ENCODE measurements around the gene PTPRR.

PTPRR gene

GRCh38 chr12:70638639-70639360 lies 281.7 kb downstream of the PTPRR start:
- DNase-seq = no peak

GRCh38 chr12:70637303-70638085 lies 283.0 kb downstream of the PTPRR start, which contains the start of gene PTPRB:
PTPRB (minus strand) TSS chr12:70637429; CDS start chr12:70637395, 34 bp downstream.
- peak in 1 of 2 experiments; percentile 25 for DNase-seq

DNA sequence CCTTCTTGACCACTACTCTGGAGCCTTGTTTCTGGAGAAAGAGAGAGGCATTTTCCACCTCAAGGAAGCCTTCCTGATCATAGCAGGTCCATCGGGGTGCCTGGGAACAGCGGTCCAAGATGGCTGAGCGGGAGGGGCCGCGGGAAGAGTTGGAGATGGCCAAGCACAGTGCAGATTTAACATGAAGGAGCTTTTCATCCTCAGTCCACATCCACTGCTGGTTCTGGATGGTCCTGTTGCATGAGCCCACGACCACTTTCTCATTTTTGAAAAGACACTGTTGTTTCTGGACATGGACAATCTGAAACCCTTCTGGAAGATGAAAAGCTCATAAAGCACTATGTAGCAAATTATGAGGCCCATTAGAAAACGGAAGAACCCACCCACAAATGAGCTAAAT lies 284.8 kb downstream of the PTPRR start:
- DNase-seq = no peak

DNA sequence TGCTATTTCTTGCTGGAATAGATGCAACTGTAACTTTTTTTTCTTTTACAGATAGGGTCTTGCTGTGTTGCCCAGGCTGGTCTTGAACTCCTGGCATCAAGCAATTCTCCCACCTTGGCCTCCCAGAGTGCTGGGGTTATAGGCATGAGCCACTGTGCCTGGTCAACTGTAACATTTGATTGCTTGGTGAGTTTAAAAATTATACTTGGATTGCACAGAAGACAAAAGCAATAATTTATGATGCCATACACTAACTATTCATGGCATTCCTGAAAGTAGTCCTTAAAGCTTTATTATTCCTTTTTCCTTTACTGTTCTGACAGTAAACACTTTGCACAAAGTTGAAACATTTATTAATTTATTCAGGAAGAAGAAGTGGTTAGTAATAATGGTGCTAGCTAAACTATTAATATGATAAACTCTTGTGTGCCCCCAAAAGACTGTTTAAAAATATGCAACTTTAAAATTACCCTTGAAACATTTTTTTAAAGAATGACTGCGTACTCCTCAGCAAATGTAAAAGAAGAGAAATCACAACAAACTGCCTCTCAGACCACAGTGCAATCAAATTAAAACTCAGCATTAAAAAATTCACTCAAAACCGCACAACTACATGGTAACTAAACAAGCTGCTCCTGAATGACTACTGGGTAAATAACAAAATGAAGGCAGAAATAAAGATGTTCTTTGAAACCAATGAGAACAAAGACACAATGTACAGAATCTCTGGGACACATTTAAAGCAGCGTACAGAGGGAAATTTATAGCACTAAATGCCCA lies 291.6 kb downstream of the PTPRR start:
- no peak for DNase-seq

- no peak for DNase-seq
Measured at GRCh38 chr12:70627677-70628076, 292.9 kb downstream of the PTPRR start.

GRCh38 chr12:70626180-70626579 lies 294.4 kb downstream of the PTPRR start:
- no peak for DNase-seq

DNA sequence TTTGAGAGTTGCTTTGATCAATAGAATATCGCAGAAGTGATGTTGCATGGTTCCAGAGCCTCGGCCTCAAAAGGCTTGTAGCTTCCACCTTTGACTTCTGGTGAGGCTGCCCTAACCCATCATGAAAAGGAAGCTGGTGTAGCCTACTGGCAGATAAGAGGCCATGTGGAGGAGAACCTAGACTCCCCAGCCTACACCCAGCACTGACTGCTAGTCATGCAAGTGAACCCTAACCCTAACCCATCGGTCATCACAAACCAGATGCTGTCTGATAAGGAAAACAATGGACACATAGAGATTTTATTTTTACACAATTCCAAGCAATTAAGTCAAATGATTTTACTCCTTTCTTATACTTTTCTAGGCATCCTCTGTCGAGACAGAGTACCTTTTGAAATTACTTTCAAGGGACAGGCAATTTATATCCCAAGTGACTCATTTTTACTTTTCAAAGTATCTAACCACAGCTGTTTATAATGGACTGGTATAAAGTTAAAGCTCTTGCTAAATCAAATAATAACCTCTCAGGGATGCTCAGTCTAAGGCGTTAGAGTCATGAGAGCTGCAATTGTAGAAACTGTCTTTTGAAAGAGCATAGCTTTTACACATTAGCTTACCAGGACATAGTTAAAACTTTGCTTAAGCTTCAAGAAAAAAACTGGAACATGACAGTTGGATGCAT lies 300.9 kb downstream of the PTPRR start:
- no peak for DNase-seq

DNA sequence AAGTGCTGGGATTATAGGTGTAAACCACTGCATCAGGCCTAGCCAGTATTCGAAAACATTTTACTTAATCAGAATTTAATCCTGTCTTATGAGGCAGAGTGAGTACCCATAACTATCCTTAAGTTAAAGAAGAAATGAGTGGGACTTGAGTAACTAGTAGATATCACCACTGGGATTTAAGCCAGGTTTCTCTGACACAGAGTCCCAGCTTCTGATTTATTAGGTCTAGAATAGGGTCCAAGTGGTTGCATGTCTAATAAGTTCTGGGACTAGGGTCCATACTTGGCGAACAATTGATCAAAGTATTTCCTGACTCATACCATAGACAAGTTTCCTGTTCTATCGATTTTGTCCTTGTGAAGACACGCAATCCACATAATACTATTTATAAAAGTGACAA lies 302.2 kb downstream of the PTPRR start:
- no peak for DNase-seq

GRCh38 chr12:70617450-70617849 lies 303.1 kb downstream of the PTPRR start:
- DNase-seq = no peak

- DNase-seq = no peak
Measured at GRCh38 chr12:70615174-70615866, 305.2 kb downstream of the PTPRR start.

DNA sequence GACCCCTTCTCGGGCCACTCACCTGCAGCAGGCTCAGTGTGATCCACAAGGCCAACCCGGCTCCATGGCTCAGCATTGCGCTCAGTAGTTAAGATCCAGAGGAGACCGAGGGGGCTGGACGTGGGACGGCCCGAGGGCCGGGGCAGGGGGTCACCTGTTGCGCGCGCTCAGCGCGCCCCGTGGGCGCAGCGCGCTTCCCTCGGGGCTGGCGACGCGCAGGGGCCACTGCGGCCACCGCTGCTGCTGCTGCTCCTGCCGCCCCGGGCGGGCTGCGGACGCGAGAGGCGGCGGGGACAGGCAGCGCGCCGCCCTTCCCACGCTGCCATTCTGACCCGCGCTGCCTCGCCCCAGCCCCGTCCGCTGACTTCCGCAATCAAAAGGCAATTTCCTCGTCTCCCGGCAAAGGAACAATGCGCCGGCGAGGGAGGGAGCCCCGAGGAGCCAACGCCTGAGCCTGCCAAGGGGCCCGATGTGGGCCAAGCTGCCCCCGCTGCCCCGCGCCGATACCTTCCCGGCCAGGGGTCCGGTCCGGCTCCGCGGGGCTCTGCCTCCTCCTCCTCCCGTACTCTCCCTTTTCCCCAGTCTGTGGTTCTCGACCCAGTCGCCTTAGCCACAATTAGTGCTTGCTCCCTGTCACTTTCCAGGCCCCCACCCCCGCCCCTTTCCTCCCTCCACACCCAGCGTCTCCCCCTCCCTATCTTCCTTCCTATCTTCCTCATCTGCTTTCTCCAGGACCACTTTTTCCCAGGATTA lies 310.6 kb downstream of the PTPRR start:
- DNase-seq = no peak

DNA sequence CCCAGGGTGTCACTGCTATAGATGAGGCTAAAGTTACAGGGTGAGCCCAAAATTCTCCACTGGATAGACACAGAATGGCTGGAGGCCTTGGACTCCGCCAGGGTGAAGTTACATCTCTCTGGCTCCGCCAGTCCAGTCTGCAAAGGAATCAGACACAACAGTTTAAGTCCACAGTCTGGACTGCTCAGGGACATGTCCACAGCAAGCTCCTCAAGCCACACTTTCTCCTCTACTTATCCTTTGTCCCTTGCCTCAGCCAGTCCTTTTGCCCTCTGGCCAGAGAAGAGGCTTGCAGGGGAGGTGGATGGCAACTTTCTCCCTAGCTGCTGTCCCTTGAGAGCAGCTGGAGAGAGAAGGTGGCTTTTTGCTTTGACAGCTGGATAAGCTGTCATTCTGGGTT lies 311.3 kb downstream of the PTPRR start:
- DNase-seq = no peak

DNA sequence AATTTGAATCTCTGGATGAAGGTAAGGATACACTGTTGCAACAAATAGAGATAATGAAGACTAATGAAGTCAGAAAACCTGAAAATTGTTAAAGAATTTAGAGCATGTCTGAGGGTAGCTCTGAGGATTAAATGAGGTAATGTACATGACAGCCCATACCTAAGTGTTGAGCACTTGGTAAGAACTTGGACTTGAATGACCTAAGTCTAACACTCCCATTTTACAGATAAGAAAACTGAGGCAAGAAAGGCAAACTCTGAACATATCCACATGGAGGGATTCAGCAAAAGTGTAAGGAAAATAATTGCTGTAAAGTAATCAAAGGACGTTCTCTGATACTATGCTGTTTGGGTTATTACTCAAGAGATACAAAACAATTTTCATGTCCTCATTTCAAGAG lies 312.4 kb downstream of the PTPRR start:
- no peak for DNase-seq

- no peak for DNase-seq
Measured at GRCh38 chr12:70607107-70607506, 313.4 kb downstream of the PTPRR start.

DNA sequence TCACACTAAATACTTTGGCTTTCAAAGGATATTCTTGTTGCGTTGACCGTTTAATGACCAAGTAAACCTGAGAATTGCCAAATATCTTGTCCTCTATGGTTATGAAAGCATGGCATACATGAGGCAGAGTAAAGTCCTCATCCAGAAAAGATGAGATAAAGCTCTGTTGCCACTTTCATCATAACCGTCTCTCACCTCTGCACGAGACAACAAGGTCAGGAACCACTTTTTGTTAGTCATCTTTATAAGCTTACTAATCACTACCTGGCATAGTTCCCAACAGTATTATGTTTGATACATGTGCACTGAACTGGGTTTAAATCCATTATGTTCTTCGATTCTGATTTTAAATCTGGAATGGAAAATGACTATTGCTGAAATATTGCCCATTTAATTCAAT lies 314.6 kb downstream of the PTPRR start:
- DNase-seq = no peak

DNA sequence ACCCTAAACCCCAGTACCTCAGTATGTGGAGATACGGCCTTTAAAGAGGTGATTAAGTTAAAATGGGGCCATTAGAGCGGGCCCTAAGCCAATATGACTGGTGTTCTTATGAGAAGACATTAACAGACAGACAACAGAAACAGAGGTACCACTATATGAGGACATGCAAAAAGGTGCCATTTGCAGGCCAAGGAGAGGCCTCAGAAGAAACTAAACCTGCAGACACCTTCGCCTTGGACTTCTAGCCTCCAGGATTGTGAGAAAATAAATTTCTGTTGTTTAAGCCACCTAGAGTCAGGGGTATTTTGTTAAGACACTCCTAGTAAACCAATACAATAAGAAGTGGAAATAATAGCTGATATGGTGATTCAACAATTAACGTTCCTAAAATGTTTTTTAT lies 315.9 kb downstream of the PTPRR start:
- DNase-seq = no peak

DNA sequence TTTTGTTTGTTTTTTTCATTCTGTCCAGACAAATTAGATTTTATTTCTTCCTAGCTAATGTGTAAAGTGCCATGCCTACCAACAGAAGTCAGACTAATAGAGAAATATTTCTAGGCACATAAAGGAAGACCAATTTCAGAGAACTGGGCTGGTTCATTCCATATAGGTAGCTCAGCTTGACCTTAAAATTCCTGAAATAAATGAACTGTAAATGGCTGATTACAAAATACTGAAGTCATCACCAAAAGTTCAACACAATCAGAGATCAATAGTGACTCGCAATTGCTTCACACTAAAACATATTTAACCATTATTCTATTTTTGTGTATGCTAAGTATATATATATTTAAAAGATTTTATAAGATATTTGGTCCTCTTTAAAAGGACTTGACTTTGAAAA lies 317.5 kb downstream of the PTPRR start:
- no peak for DNase-seq

GRCh38 chr12:70598467-70599193 lies 321.9 kb downstream of the PTPRR start:
- DNase-seq = peak; percentile 2 to 23

DNA sequence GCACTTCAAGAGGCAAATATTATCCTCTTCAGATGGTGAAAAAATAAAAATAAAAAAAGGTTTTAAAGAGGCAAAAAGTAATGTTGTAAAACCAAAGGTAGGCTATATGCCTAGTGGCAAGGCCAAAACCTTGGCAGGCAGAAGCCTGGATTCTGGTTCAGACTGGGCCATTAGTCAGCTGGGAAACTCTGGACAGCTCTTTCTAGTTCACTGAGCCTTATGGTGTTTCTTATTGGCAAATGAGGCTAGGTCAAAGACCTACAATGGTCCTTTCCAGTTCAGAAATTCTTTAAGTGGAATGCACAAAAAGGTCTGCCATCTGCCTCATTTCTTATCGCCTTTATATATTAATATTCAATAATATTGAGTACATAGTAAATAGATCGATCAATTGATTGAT lies 327.9 kb downstream of the PTPRR start:
- DNase-seq = no peak

- DNase-seq = no peak
Measured at GRCh38 chr12:70590549-70591226, 329.9 kb downstream of the PTPRR start.
